Right renal pelvis (tissue), 4 donors: Measurements from ENCODE around the gene CALML4. TPM values are rescaled to one million over a fixed set of nuclear protein-coding genes. Genes with fewer than 3 reads are reported as not detected.
A peak's percentile ranks its signal among the peaks of the same experiment; 100 is the strongest.
"Not testable (repeated sequence)": the region's sequence is repeated elsewhere in the genome, so short reads cannot be mapped to it uniquely, and the experiment has no call there.

Source experiments
- DNase-seq, 4 donors: peaks; one replicate each; pipeline ENCODE4 v3.0.0-alpha.2; 2013; ENCODE audit warnings: low read depth in 4 of 4, low spot score in 3 of 4, missing footprints in 1 of 4
- polyA plus RNA-seq, 4 donors: library from polyadenylated mRNA; unstranded; fragments of 120-200 nt; gene quantifications; one replicate each; pipeline ENCODE4 v1.2.1, GENCODE V29; 2013; ENCODE audit not compliant: insufficient read length in 4 of 4

CALML4 gene
- polyA plus RNA-seq, result 10 to 100 TPM; 31.2 to 37.0 (median 34.5) TPM

GRCh38 chr15:68204776-68205557 lies at the start of gene CALML4:
Gene CALML4, minus strand, starts transcription at chr15:68205332. Its CDS starts 85 bp downstream, at chr15:68205247.
- DNase-seq, result peak in 3 of 4 donors; percentile 60 to 69 (median 63)

GRCh38 chr15:68252925-68253534 lies 47.9 kb upstream of the CALML4 start:
- peak in 2 of 4 donors; percentile 35 to 63 for DNase-seq

GRCh38 chr15:68249058-68249713 lies 44.1 kb upstream of the CALML4 start:
- no peak for DNase-seq

GRCh38 chr15:68244235-68244634 lies 39.1 kb upstream of the CALML4 start:
- no peak for DNase-seq

GRCh38 chr15:68241088-68241935 lies 36.2 kb upstream of the CALML4 start:
- no peak for DNase-seq

- DNase-seq, result no peak
Observed at GRCh38 chr15:68239025-68239424, 33.9 kb upstream of the CALML4 start.

- no peak for DNase-seq
Observed at GRCh38 chr15:68235022-68235421, 29.9 kb upstream of the CALML4 start.

- DNase-seq, result not testable (repeated sequence)
Observed at GRCh38 chr15:68234520-68234919, 29.4 kb upstream of the CALML4 start.

- DNase-seq, result no peak
Observed at GRCh38 chr15:68234060-68234459, 28.9 kb upstream of the CALML4 start.

GRCh38 chr15:68232937-68233336 lies 27.8 kb upstream of the CALML4 start:
- no peak for DNase-seq

- no peak for DNase-seq
Observed at GRCh38 chr15:68232449-68232848, 27.3 kb upstream of the CALML4 start.

- no peak for DNase-seq
Observed at GRCh38 chr15:68231102-68231818, 26.1 kb upstream of the CALML4 start.

GRCh38 chr15:68230157-68231100 lies 25.3 kb upstream of the CALML4 start:
- DNase-seq, result no peak

- DNase-seq, result peak; percentile 58 to 74 (median 68)
Observed at GRCh38 chr15:68229386-68230156, 24.4 kb upstream of the CALML4 start, which contains the start of gene CLN6. Gene CLN6, minus strand, starts transcription at chr15:68229728. Its CDS starts 144 bp downstream, at chr15:68229584.

GRCh38 chr15:68228971-68229385 lies 23.8 kb upstream of the CALML4 start:
- no peak for DNase-seq

- no peak for DNase-seq
Observed at GRCh38 chr15:68228143-68228970, 23.2 kb upstream of the CALML4 start.

- DNase-seq, result no peak
Observed at GRCh38 chr15:68227643-68228142, 22.6 kb upstream of the CALML4 start.
